HG03097 (cell line): ENCODE data around the gene RSPH6A.

Experiments used
- ATAC-seq: cut with Tn5 transposase; IDR thresholded peaks from one replicate; pipeline ENCODE4 v1.9.1; 2021; ENCODE audit not compliant: unreplicated experiment, low FRiP score

RSPH6A gene

DNA sequence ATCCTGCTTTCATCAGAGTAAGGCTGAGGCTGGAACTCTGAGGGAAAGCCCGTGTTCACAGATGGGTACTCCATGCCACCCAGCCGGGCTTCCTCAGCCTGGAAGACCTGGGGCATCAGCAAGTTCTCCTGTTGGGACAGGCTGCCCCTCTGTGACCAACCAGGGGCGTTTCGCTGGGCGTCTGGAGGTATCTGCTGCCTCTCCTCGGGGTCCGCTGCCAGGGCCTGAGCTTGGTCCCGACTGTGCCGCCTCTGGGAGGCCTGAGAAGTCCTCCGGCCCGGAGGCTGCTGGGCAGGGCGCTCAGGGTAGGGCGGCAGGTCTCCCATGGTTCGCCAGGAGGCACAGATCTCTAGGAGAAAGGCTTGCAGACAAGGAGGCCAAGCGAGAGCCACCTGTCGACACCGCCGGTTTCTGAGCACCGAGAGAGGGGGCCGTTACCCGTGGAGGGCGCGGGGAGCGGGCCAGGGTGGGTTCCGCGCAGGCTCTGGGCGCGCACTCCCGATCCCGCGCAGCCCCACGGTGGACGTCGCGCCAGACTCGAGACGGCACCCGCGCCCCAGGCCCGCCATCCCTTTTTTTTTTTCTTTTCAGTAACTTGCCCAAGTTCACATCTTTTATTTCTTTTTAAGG lies at the start of gene RSPH6A:
RSPH6A (minus strand) TSS at position 458 of the 630 bp plus-strand sequence; CDS start at position 326, 132 bp downstream.
- no peak for ATAC-seq

DNA sequence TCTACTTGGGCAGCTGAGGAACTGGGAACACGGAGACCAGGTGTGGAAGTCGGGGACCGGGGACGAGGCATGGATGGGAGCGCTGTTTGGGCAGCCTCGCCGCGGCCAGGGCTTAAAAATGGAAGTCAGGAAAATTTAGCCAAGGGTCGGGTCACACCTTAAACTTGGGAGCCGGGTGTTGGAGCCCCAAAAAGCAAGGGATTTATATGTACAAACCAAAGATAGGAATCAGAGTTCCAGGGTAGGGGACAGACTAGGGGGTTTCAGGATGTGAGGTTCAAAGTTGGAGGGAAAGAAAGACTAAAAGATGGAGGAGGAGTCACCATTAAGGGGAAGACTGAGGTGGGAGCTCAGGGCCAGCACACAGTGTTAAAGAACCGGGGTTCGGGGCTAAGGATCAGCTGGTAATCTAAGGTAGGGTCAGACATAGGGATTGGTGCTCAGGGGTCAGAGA lies 49.5 kb upstream of the RSPH6A start:
- no peak for ATAC-seq

DNA sequence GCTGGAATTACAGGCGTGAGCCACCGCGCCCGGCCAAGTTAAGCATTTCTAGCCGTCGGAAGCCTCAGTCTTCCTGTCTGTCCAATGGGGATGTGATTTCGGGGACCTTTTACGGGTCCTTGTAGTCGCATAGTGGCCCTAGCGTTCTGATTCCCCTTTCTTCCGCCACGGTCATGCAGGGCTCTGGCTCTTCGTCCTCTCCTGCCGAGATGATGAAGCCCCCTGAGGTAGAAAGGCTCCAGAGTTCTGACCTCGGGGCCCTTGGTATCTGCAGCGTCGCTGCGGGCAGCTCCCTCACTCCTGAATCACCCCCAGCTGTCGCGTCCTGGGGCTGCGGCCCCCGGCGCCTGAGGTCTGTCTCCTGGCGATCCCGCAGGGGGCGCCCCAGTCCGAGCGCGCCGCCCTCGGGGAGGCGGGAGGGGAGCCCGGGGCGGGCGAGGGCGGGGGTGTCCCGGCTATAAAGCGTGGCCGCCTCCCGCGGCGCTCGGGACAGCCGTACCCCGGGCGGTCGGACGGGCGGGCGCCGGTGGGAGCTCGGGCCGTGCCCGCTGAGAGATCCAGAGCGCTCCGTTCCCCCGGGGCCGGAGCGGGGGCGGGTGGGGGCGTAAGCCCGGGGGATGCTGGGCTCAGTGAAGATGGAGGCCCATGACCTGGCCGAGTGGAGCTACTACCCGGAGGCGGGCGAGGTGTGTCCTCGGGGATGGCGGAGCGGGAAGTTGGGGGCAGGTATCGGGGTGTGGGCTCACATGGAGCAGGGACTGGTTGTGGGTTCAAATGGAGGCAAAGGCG lies 48.9 kb upstream of the RSPH6A start, which contains the start of gene FOXA3:
FOXA3 (plus strand) TSS at position 487 of the 789 bp plus-strand sequence; CDS start at position 618, 131 bp downstream.
- peak; percentile 32 for ATAC-seq

DNA sequence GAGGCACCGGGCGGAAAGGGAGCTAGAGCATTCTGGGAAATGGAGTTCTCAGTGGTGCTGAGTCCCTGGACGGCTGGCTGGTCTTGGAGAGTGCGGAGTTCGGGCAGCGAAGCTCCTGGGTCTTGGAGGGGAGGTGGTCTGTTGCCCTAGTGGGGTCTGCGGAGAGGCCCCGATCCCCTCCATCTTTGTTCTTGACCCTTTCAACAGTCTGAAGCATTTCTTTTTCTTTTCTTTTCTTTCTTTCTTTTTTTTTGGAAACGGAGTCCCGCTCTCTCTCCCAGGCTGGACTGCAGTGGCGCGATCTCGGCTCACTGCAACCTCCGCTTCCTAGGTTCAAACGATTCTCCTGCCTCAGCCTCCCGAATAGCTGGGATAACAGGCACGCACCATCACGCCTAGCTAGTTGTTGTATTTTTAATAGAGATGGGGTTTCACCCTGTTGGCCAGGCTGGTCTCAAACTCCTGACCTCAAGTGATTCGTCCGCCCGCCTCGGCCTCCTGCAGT lies 48.3 kb upstream of the RSPH6A start:
- no peak for ATAC-seq

DNA sequence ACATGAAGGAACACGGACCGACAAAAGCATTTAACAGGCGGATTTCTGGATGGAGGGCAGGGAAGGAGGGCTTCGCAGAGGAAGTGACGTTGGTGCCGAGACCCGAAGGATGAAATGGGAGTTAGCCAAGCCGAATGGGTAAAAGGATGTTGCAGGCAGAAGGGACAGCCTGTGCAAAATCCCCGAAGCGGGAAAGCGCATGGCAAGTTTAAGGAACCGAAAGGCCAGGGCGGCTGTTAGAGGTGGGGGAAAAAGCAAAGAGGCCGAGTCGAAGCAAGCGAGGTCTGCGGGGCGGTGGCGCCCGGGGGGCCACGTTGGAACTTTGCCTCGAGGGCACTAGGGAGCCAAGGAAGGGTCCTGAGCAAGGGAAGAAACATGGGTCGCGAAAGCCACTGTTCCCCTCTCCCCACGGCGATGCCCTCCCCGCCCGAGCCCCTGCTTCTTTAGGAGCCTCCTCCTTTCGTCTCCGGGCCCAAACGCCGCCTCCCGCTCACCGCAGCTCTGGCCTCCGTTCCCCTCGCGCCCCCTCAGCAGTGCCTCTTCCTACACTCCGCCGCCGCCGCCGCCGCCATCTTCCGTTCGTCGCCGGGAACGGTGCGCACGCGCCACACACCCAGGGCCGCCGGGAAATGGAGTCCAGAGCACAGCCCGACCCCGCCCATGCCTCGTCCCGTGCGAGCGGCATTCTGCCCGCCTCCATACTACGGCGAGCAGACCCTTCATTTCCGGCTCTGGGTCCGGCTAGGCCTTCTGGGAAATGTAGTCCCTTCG lies 47.6 kb upstream of the RSPH6A start, which contains the start of gene SYMPK:
SYMPK (minus strand) TSS at position 584 of the 771 bp plus-strand sequence. CDS start 8,652 bp downstream, outside the sequence.
- peak; percentile 88 for ATAC-seq

DNA sequence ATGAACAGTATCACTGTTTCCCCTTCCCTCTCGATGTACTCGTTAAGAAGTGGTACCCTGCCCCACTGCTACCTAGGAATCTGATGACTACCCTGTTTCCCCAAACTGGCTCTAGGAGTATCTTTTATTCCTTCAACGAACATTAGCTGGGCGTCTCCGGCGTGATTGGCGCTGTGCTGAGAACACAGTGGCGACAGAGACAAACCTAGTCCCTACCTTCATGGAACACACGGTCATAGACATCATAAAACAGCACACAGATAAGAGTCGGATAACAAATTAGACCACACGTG lies 47.1 kb upstream of the RSPH6A start:
- no peak for ATAC-seq

DNA sequence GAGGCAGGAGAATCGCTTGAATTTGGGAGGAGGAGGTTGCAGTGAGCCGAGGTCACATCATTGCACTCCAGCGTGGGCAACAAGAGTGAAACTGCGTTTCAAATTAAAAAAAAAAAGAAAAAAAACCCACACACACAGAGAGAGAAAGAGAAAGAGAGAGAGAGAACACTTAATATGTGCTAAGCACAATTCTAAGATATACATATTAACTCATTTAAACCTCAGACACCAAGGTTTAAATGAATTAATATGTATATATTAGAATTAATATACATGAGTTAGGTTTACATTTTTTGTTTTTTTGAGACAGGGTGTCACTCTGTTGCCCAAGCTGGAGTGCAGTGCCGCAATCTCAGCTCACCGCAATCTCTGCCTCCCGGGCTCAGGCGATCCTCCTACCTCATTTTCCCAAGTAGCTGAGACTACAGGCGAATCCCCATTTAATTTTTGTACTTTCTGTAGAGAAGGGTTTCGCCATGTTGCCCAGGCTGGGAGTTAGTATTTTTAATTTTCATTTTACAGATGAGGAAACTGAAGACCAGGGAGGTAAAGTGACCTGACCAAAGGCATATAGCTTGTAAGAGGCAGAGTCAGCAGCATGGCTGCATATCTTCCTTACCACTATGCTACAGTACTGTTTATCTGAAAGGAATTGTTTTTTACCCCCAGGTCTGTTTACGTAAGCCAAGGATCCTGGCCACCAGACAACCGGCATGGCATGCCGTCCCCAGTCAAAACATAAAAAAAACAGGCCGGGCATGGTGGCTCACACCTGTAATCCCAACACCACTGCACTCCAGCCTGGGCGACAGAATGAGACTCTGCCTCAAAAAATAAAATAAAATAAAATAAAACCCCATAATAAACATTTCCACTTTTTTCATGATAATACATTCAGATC lies 45.5 kb upstream of the RSPH6A start:
- no peak for ATAC-seq

DNA sequence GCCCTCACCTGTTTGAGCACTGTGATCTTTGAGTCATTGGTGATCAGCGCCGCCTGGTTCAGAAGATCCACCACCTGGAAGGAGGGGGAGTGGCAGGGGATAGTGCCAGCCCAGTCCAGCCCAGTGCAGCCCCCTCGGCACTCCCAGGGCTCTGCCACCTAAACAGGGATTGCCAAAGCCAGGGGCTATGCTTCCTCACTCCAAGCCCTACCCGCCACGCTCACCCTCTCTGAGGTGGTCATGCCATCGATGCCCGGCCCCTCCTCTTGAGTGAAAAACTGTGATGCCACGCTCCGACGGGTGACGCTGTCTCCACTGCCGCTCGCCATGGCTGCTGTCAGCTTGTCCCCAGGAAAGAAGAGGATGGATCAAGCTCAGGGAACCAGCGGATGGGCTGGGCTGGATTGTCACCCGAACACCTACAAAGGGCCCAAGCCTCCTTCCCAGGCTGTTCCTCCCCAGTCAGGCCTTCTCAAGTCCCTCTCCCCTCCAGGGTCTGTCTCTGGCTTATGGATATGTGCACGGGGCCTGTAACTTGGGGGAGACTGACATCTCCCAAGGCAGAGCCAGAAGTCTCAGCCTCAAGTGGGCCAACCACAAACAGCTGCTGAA lies 39.2 kb upstream of the RSPH6A start:
- ATAC-seq, result no peak

DNA sequence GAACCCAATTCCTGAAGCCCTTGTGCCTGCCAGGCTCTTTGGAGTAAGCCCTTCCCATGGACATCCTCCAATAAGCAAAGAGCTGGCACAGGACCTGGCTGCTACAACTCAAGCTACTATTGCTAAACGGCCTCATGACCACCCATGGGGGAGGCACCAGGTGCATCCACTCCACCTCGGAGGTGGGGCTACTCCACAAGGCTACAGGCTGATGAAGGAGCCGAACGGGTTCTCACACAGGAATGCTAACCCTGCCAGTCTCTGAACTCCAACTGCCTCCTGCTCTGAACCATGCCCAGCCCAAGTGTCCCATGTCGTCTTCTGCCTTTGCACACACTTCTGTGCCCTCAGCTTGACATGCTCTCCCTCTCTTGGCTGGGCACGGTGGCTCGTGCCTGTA lies 37.9 kb upstream of the RSPH6A start:
- no peak for ATAC-seq

DNA sequence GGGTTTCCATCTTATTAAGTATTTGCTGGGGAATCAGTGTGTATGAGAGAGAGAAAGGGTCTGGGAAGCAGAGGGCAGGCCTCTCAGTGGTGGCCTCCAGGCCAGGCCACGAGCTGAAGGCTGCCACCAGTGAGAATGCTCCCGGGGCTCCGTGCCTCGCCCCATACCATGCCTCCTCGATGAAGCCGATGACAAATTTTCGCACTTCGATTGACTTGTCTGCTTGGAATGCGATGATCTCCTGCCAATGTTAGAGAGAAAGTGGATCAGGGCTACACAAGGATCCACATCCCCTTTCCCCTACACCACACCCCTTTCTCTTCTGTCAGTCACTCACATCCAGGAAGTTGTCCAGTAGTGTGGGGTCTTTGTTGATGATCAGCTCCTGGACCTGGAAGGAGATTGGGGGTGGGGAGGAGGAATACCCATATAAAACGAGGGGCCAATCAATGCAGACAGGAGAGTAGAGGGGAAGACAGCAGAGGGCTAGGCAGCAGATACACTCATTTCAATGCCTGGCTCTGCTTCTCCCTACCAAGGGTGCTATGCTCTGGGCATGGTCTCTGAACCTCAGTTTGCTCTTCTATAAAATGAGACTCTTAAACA lies 37.1 kb upstream of the RSPH6A start:
- ATAC-seq, result no peak

DNA sequence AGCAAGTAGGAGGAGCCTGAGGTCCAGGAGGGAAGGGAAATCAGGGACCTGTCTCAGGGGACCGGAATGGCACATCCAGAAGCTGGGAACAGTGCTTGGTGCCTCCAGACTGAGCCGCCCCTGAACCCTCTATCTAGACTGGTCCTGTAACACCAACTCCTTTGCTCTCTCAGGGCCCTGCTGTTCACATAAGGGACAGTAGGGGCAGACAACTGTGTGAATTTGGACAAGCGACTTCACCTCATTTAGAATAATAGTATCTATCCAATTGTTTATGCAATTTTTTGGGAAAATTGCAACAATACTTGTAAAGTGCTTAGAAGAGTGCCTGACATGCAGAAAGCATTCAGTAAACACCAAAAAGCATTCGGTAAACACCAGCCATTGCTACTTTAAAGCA lies 33.8 kb upstream of the RSPH6A start:
- ATAC-seq, result no peak

DNA sequence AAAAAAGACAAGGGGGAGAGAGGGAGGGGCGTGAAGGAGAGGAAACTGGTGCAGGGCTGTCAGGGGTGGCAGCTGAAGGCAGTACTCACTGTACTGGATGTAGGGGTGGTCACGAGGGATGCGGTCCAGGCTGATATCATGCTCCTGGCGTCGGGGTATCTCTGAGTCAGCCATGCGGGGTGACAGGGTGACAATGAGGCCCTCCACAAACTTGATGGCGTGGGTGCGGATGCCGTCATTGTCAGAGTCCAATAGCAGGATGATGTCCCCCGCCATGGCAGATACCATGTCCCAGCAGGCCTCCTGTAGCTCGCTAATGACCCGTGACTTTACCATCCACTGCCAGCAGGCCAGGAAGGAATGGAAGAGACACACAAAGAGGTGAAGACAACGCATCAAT lies 32.6 kb upstream of the RSPH6A start:
- no peak for ATAC-seq

DNA sequence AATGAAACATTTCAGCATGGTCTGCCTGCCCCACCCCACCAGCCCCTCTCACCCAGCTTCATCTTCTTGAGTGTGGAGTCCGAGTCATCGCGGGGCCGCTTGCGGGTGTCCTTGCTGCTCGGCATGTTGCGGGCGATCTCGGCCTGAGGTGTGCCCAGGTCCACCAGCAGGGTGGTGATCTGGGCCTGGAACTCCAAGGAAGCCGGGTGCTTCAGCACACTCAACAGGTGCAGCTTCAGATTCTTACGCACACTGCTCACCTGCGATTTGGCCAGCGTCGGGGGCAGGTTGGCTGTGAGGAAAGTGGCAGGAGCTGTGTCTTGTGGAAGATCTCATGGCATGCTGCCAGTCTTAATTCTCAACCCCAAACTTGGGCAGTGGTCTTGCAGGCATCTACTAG lies 27.1 kb upstream of the RSPH6A start:
- ATAC-seq, result no peak

DNA sequence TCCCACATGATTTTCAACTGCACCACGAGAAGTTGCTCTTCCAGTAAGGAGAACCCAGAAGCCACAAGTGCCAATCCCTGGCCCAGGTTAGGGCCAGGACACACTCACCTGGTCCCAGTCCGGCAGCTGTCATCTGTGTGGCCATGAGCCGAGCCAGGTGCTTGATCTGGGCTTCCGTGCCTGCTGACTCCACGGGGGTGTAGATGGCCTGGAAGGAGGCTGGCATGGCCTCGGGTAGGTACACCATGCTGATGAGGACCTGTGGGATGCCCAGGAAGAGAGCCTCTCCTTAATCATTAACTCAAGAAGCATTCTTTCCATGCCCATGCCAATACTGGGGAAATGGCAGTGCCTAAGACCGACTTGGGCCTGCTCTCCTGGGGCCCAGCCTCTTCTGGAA lies 19.9 kb upstream of the RSPH6A start:
- no peak for ATAC-seq

DNA sequence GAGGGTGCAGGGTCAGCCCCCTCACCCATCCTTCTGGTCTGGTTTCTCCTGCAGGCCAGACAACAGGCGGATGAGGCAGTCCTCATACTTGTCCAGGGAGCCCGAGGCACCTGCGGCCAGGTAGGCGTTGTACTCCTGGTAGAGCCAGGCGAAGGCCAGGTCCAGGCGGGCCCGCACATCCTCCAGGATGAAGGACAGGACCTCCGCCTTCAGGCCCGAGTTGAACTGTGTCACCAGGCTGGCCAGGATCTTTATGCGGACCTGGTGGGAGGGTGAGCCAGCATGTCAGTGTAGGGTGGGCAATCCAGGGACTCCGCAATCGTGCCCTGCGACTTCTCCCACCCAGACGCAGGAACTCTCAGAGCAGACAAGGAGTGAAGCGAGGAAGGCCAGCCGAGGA lies 13.8 kb upstream of the RSPH6A start:
- no peak for ATAC-seq

DNA sequence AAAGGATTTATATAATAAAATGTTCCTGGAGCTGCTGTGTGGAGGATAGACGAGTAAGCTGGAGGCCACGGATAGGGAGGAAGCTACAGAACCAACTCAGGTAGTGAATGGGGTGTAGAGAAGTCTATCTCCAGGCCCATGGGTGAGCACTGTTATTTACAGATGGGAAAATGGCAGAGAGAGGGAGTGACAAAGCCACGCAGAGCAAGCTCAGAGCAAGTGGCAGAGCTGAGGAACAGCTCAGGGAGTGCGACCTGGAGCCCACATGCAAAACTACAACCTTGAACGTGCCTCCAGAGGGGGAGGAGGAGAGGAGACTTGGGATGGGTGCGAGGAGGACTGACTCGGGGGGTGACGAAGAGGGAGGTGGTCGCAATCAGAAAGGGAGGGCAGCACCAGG lies 13.4 kb upstream of the RSPH6A start:
- no peak for ATAC-seq

DNA sequence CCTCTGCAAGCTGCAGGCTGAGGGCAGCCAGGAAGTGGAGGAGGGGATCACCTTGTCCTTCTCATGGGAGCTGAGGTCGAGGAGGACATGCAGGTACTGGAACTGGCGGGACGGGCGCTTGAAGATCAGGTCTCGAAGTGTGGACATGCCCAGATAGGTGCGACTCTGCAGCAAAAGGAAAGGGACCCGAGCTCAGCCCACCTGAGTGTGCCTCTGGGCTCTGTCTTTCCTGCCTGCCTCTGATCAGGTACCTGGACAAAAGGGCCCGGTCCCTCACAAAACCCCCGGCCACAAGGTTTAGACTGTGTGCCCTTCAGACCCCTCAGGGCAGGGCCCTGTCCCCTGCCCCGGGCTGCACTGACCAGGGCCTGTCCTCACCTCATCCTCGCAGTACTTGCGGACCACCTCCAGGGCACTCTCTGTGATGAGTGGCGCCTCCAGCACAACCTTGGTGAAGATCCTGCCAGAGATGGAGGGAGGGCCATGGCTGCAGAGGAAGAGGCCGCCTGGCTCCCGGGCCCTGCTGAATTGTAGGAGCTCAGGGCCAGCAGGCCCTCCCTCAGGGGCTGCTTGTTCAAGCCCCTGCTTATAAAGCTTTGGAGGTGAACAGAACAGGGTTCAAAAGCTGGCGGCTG lies 12.5 kb upstream of the RSPH6A start:
- no peak for ATAC-seq

DNA sequence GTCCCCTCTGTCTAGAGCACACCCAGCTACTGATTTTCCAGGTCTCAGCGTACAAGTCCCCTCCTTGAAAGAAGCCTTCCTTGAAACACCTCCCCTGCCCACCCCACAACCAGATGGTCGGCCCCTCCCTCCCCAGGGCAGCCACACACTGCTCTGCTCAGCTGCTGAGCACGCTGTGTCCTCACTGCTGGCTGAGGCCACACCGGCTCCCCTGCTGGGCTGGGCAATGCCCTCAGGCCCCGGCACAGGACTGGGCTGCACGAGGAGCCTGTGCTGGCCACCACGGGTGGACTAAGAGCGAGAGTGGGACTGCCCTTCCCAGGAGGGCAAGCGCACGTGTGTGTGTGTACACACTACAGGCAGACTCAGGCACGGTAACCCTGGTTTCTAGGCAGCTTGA lies 11.8 kb upstream of the RSPH6A start:
- no peak for ATAC-seq
